IPS-18a (cell line): ENCODE results near the gene DSCAML1.

Experiments used
- H3K27ac ChIP-seq: one replicate; pipeline ENCODE4 v1.5.1; 2013; ENCODE audit warnings: low read length
- H3K27me3 ChIP-seq: one replicate; pipeline ENCODE4 v1.6.1; 2013; ENCODE audit warnings: mild to moderate bottlenecking, low read length; ENCODE audit not compliant: control insufficient read depth, insufficient read depth
- H3K36me3 ChIP-seq: one replicate; pipeline ENCODE4 v1.6.1; 2013; ENCODE audit warnings: low read depth, low read length; ENCODE audit not compliant: control insufficient read depth
- H3K4me1 ChIP-seq: one replicate; pipeline ENCODE4 v1.6.1; 2013; ENCODE audit warnings: low read depth, low read length; ENCODE audit not compliant: control insufficient read depth
- H3K4me3 ChIP-seq: one replicate; pipeline ENCODE4 v1.5.1; 2013; ENCODE audit warnings: low read length
- H3K9ac ChIP-seq: one replicate; pipeline ENCODE4 v1.6.1; 2013; ENCODE audit warnings: mild to moderate bottlenecking, low read length, moderate library complexity
- H3K9me3 ChIP-seq: one replicate; pipeline ENCODE4 v1.6.1; 2013; ENCODE audit warnings: low read depth, low read length; ENCODE audit not compliant: control insufficient read depth

The DSCAML1 gene

DNA sequence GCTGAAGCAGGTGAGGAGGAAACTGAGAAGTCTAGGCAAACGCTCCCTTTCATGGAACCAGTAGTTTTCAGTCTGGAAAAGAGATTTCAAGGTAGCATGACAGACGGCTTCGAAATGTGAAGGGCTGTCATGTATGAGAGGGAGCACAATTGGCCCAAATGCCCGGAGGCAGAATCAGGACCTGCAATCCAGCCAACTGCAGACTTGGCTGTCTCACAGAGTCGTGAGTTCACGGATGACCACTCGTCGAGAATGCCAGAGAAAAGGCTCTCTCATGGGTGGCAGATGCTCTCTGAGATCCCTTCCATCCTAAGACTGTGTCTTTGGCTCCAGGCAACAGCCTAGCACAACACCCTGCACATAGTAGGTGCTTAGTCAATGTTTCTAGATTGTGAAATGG, 134.8 kb downstream of the DSCAML1 start:
- no peak overlapping the region for H3K27ac ChIP-seq
- H3K36me3 ChIP-seq: no peaks in the 10 kb centered on the region
- H3K4me1 ChIP-seq: peaks cover 12% of the 10 kb centered on the region
- H3K27me3 ChIP-seq: no peaks in the 10 kb centered on the region
- no peaks in the 10 kb centered on the region for H3K9me3 ChIP-seq
- no peak overlapping the region for H3K9ac ChIP-seq
- no peak overlapping the region for H3K4me3 ChIP-seq

DNA sequence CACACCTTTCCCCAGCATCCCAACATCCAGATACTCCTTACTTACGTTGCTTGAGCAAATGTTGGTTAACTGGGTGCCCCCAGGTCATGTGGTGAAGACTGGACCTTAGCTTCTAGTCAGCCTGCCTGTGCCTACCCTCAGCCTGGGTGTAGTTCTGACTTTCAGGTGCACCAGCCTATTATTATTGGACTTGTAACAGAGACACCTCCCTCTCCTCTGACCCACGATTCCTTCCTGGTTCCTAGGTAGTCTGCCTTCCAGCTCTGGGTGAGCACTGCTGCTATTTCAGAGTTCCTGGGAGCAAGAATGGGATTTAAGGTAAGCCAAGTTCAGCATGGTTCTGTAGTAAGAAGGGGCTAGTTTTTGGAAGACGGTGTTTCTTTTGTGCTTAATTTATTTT, 138.2 kb downstream of the DSCAML1 start:
- Histone ChIP-seq H3K9me3 (no peaks in the 10 kb centered on the region), H3K4me1 (peaks cover 10% of the 10 kb centered on the region), H3K27me3 (no peaks in the 10 kb centered on the region), H3K9ac (no peak overlapping the region), H3K4me3 (no peak overlapping the region), H3K27ac (no peak overlapping the region), H3K36me3 (no peaks in the 10 kb centered on the region)

DNA sequence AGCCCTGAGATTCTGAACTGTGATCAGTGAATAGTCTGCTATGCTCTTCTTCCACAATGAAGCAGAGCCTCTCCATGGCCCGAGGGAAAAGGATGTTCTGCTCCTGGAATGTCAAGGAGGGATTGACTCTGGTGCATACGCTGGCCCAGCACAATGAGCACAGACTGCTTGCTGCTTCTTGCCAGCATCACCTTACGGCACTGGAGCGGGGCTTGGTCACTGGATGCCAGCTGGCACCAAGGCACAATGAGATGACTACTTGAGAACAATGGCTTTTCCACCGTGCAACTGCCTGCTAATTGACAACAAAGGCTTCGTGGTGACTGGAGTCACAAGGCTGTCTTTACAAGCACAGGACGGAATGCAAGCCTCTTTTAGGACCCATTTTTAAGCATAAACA, 139.2 kb downstream of the DSCAML1 start:
- no peaks in the 10 kb centered on the region for H3K9me3 ChIP-seq
- H3K27me3 ChIP-seq: no peaks in the 10 kb centered on the region
- no peak overlapping the region for H3K4me3 ChIP-seq
- H3K9ac ChIP-seq: no peak overlapping the region
- H3K36me3 ChIP-seq: no peaks in the 10 kb centered on the region
- H3K4me1 ChIP-seq: peaks cover under 1% of the 10 kb centered on the region
- no peak overlapping the region for H3K27ac ChIP-seq

DNA sequence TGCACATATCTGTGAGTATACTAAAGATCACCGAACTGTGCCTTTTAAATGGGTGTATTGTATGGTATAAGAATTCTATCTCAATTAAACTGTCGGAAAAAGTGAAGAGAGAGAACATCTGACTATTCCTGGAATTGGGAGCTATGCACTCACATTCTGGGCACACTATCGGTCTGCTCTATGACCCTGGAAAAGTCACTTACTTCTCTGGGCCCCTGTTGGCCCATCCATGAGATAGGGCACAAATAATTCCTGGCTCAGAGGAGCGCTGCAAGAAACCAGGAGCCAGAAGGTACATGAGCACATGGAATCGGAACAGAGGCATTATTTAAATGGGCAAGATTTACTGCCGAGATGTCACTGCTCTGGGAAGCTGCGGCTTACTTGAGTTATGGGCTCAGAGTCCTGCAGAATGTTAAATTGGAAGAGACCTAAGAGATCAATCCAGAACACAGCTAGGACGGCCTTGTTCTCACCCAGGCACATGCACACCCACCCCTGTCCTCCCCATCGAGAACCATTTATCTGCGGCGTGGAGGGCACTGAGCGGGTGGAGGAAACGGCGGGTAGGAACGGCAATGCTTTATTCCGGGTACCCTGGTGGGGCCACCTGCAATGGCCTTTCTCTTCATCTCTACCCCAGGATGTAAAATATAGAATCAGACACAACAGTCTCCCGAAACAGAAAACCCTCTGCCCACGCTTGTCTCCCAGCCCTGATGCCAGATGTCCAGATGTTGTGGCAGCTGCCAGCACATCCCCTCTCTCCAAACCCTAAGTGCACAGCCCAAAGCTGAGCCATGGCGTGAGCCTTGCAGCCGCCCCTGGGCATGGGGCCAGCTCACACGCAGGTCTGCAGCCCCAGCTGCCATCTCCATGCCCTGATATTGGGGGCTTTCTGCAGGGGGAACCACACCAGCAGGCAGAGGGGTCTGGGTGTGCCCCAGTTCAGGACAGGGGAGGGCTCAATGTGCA, 142.4 kb downstream of the DSCAML1 start:
- H3K27me3 ChIP-seq: no peaks in the 10 kb centered on the region

DNA sequence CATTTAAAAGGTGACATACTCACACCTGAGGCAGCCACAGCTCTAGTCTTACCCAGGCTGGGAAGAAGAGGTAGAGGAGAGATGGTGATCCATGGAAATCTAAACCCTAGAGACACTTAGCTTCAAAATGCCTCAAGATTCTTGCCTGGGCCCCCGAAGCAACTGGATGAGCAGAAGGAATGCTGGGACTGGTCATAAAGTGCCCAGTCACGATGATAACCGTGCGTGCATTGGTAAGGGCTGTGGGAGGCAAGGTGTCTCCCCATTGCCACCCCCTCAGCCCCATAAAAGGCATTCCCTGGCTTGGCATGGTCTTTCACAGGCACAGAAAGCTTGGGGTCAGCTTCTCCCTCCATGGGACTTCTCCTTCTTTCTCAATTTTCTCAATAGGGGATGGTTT, 144.5 kb downstream of the DSCAML1 start:
- Histone ChIP-seq H3K9me3 (no peaks in the 10 kb centered on the region), H3K9ac (no peak overlapping the region), H3K36me3 (no peaks in the 10 kb centered on the region), H3K27ac (no peak overlapping the region), H3K4me1 (no peaks in the 10 kb centered on the region), H3K4me3 (no peak overlapping the region), H3K27me3 (no peaks in the 10 kb centered on the region)

More for the DNA sequence above, 142.4 kb downstream of the DSCAML1 start:
- H3K4me1 ChIP-seq: no peaks in the 10 kb centered on the region
- no peak overlapping the region for H3K27ac ChIP-seq
- no peaks in the 10 kb centered on the region for H3K9me3 ChIP-seq
- H3K9ac ChIP-seq: no peak overlapping the region
- no peak overlapping the region for H3K4me3 ChIP-seq
- H3K36me3 ChIP-seq: no peaks in the 10 kb centered on the region

DNA sequence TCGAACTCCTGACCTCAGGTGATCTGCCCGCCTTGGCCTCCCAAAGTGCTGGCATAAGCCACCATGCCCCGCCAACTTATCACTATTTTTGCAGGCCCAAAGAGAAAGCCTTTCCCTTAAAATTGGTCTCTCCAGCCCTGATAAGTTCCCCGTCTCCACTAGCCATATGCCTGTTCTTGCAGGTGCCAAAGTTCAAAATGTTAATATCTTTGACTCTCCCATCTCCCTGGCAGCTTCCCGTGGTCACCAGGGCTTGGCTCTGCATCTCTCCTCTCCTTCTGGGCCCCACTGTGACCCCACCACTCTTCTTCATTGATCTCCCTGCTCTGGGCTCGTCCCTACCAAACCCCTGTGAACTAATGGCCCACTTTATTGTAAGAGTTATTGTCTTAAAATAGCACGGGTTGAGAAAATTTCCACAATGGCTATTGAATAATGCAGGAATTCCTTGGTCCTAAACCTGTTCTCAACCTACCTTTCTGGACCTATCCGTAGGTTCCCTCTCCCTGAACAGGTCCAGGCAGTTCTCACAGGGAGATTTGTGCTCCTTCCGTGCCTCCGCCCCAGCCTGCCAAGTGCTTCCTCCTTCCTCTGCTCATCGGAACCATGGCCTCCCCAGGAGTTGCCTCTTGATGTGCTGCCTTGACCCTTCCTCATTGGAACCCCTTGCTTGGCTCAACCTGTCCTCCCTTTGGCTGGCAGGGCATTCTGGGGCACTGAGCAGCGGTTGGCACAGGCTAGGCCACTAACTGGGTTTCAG, 147.5 kb downstream of the DSCAML1 start:
- no peak overlapping the region for H3K27ac ChIP-seq
- H3K9ac ChIP-seq: no peak overlapping the region
- no peaks in the 10 kb centered on the region for H3K9me3 ChIP-seq
- no peak overlapping the region for H3K4me3 ChIP-seq
- no peaks in the 10 kb centered on the region for H3K36me3 ChIP-seq
- H3K27me3 ChIP-seq: no peaks in the 10 kb centered on the region
- no peaks in the 10 kb centered on the region for H3K4me1 ChIP-seq

DNA sequence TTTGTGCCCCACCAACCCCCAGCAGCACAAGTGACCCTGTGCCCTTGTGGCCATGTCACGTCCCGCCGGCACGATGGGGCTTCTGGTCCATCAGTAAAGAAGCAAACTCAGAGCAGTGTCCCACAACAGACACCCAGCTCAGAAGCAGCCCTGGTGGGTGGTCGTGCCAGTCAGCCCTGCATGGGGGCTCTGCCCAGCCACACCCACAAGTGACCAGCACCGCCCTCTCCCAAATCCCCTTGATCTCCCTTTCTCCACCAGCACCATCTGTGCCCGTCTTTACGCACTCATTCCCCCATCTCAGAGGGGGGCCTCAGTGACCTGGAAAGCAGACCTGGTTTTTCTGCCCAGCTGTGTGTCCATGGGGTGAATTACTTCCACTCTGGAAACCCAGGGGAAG, 149.1 kb downstream of the DSCAML1 start:
- Histone ChIP-seq H3K4me3 (no peak overlapping the region), H3K4me1 (no peaks in the 10 kb centered on the region), H3K9me3 (no peaks in the 10 kb centered on the region), H3K9ac (no peak overlapping the region), H3K27ac (no peak overlapping the region), H3K36me3 (no peaks in the 10 kb centered on the region), H3K27me3 (no peaks in the 10 kb centered on the region)

DNA sequence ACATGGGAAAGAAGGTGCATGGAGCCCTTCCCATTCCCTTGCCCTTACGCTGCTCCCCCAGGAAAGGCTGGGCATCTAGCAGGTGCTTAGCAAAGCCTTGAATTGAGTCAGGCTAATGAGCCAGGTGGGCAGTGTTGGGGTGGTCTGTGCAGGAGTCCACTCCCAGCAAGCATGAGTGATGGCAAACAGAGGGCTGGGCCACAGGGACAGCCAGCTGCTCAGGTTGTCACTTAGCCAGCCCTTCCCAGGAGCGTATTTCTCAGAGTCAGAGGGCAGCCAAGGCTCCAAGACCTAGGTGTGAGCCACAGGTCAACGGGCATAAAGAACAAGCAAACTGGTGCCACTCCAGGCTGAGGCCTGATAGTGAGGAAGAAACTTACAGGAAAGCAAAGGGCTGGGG, 149.8 kb downstream of the DSCAML1 start:
- Histone ChIP-seq H3K9ac (no peak overlapping the region), H3K4me1 (no peaks in the 10 kb centered on the region), H3K27ac (no peak overlapping the region), H3K27me3 (no peaks in the 10 kb centered on the region), H3K36me3 (no peaks in the 10 kb centered on the region), H3K9me3 (no peaks in the 10 kb centered on the region), H3K4me3 (no peak overlapping the region)

DNA sequence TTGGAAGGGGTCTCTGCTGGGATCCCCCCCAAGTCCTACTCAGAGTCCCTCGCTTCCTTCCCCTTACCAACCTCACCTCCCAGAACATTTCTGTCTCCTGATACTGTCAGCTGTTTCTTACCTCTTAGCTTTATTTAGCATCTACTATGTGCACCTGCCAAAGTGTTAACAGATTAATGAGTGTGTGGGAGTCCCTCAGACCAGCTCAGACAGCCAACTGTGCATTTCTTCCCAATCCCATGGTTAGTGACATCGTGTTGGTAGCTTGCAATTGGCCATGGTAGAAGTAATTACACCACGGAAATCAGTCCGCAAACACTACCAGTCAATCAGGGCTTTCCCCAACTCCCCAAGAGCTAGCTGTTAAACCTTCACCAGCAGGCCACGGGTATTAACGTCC, 150.6 kb downstream of the DSCAML1 start:
- Histone ChIP-seq H3K9me3 (no peaks in the 10 kb centered on the region), H3K27ac (no peak overlapping the region), H3K9ac (no peak overlapping the region), H3K36me3 (no peaks in the 10 kb centered on the region), H3K27me3 (no peaks in the 10 kb centered on the region), H3K4me1 (no peaks in the 10 kb centered on the region), H3K4me3 (no peak overlapping the region)

DNA sequence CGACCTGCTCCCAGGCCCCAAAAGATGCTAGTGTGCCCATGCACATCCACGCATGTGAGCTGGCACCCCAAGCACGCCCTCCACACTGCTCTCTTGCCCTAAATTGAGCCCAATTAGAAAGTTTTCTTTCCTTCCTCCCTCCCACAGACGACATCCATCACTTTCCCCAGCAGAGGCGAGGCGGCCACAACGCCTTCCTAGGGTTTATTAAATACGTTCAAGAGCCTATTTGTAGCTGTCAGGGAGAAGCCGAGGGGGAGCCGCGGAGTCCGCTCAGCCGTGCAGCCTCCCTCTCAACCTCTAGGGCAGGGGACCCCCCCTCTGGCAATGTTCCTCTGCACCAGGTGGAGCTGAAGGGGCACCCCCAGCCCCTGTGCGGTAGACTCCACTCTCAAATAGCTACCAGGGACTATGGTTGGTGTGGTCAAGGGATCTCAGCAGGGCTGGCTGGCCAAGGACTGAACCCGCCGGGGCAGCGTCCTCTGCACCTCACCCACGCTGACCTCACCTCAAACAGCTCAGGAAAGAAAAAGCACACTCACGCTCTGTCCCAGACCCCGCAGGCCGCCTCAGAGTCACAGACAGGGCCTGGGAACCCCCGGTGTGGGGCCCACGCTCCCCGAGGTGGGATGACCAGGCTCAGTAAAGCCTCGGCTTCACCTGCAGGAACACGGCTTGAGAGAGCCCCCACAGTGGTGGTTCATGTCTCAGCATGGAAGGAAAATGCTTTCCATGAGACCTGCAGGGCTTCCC, 152.4 kb downstream of the DSCAML1 start:
- H3K9ac ChIP-seq: no peak overlapping the region
- H3K4me3 ChIP-seq: no peak overlapping the region
- no peaks in the 10 kb centered on the region for H3K27me3 ChIP-seq
- no peaks in the 10 kb centered on the region for H3K9me3 ChIP-seq
- no peaks in the 10 kb centered on the region for H3K4me1 ChIP-seq
- H3K36me3 ChIP-seq: no peaks in the 10 kb centered on the region
- no peak overlapping the region for H3K27ac ChIP-seq

DNA sequence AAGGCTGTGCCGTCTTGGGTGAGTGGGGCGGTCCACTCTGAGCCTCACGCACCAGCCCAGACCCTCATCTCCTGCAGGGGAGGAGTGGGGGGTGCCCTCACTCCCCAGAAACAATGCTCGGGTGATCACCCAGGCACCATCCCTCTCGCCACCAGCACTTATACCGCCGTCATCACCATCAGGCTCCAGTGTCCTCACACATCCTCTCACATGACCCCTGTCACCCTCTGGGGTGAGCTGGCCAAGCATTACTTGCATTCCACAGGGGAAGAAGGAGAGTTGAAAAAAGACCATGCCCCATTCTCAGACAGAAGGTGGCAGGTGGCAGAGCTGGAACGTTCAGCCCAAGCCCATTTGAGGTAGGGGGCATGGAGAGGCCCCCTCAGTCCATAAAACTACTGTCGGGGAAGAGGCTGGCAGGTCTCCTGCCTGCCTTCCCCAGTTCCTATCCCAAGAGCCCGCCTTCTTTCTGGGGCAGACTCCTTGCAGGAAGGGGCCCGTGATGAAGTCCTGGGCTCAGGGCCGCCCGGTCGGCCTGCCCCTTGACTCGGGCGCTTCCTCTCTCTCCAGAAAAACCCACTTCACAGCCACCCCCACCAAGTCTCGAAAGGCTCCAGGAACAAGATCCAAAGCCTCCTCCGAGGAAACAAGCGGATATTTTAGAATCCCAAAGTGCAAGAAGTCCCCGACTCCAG, 153.3 kb downstream of the DSCAML1 start:
- no peaks in the 10 kb centered on the region for H3K27me3 ChIP-seq

More for the DNA sequence above, 153.3 kb downstream of the DSCAML1 start:
- Histone ChIP-seq H3K9me3 (no peaks in the 10 kb centered on the region), H3K4me3 (no peak overlapping the region), H3K9ac (no peak overlapping the region), H3K36me3 (no peaks in the 10 kb centered on the region), H3K4me1 (no peaks in the 10 kb centered on the region), H3K27ac (no peak overlapping the region)
